ENCODE results near the gene ACTN2.
"Not testable (repeated sequence)": the region's sequence is repeated elsewhere in the genome, so short reads cannot be mapped to it uniquely, and the experiment has no call there.

ACTN2 gene

DNA sequence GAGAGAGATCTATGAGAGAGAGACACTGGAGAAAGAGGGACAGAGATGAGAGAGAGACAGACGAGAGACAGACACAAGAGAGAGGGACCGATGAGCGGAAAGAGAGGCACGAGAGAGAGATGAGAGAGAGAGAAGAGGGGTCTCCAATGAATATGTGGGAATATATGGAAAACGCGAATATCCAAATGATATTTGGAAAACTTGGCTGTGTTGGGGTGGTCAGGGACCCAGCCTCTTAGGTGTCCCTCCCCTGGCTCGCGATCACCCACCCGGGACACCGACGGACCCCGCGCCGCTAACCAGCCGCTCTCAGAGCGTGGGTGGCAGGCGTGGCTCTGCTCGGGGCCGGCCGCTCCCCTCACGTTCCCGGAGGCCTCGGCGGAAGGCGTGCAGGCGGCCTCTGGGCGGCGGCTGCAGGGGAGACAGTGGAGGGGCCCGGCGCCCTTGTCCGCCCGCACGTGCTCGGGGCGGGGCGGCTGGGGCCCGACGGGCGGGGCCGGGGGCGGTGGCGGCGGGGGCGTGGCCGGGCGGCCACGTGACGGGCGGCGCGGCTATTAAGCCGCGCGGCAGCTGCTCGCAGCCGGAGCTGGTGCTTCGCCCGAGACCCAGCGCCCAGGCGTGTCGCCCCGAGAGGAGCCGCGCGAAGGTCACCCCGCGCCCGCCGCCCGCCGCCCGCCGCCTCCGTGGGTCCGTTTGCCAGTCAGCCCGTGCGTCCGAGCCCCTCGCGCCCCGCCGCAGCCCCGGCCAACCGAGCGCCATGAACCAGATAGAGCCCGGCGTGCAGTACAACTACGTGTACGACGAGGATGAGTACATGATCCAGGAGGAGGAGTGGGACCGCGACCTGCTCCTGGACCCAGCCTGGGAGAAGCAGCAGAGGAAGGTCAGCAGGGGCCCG is at the start of gene ACTN2:
Gene ACTN2 (plus strand): TSS at position 583 of the 898 bp plus-strand sequence. CDS start 175 bp downstream, at position 758.
- no peak for DNase-seq

- no peak for DNase-seq
These were observed 47.4 kb upstream of the ACTN2 start for GRCh38 chr1:236638945-236639344.

- DNase-seq: no peak
These were observed 46.6 kb upstream of the ACTN2 start for GRCh38 chr1:236639686-236640085.

DNA sequence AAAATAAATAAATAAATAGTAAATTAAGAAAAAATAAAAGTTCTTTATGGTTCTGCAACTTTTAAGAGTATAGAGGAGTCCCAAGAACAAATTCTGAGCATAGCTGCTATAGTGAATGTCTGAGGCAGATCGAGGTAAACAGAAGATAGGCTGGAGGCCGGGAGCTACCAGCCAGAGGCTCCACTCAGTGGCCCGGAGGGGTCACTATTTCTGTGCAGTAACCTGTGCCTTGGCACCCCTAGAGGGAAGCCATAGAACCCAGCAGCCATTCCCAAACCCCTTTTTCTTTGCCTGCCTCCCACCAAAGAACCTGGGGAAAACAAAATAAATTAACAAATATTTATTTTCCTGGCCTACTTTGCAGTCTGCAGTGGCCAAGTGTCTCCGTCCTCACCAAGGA is 43.5 kb upstream of the ACTN2 start:
- DNase-seq: no peak

- no peak for DNase-seq
These were observed 41.2 kb upstream of the ACTN2 start for GRCh38 chr1:236645016-236645680.

GRCh38 chr1:236654511-236654910 is 31.8 kb upstream of the ACTN2 start:
- DNase-seq: no peak

DNA sequence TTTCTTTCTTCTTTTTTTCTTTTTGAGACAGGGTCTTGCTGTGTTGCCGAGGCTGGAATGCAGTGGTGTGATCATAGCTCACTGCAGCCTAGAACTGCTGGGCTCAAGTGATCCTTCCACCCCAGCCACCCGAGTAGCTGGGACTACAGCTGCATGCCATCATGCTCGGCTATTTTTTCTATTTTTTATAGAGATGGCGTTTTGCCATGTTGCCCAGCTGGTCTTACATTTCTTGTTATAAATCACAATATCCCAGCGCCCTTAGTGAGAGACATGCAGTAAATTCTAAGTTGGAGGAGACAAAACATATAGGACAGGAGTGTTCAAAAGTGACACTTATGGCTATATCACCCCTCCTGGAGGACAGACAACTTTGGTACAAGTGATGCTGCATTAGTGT is 31.3 kb upstream of the ACTN2 start:
- DNase-seq: no peak

- DNase-seq: no peak
These were observed 28.9 kb upstream of the ACTN2 start for GRCh38 chr1:236657398-236657797.

- no peak for DNase-seq
These were observed 26.3 kb upstream of the ACTN2 start for GRCh38 chr1:236659792-236660587.

DNA sequence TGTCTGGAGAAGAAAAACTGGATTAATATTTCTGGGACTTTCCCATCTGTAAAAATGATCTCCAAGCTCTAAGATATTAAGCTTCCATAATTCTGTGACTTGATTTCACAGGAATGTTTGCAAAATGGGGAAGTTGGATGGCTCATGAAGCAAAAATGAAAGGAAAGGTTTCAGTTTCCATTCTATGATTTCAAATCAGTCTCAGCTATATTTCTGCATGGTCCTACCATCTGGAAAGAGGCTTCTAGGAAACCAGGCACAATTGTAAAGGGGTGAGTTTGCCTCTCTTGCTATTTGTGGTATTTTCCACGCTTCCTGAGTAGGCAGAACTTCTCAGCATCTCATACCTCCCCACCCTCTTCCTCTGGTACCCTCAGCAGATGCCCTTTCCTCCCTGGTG is 22.4 kb upstream of the ACTN2 start:
- DNase-seq: no peak

DNA sequence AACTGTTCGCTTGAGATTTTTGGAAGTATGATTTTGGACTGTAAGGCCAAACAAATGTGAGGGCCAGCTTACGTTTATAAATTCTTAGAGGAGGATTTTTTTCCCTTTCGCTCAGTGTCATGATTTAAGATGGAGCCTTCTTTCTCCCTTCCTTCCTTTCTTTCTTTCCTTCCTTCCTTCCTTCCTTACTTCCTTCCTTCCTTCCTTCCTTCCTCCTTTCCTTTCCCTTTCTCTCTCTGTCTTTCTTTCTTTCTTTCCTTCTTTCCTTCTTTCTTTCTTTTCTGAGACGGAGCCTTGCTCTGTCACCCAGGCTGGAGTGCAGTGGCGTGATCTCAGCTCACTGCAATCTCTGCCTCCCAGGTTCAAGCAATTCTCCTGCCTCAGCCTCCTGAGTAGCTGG is 17.4 kb upstream of the ACTN2 start:
- DNase-seq: not testable (repeated sequence)

- DNase-seq: no peak
These were observed 16.2 kb upstream of the ACTN2 start for GRCh38 chr1:236670060-236670459.

- no peak for DNase-seq
These were observed 12.9 kb upstream of the ACTN2 start for GRCh38 chr1:236673289-236673919.

GRCh38 chr1:236677641-236678235 is 8.6 kb upstream of the ACTN2 start:
- DNase-seq: no peak

DNA sequence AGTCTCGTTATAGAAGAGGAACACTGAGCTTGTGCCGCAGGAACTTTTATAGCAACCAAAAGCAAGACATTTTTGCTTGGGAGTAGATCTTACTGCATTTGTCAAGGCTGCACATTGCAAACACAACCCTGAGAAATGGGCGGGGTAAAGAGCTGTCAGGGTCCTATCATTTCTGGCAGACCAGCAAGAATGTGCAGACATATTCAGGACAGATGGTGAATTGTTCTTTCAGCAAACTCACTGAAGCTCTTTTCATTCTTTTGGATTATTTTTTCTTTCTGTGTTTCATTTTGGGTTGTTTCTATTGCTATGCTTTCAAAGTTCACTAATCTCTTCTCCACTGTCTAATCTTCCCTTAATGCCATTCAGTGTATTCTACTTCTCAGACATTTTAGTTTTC is 5.1 kb upstream of the ACTN2 start:
- DNase-seq: no peak

GRCh38 chr1:236685205-236685916 is 938 bp upstream of the ACTN2 start:
- peak; percentile 38 for DNase-seq

GRCh38 chr1:236686815-236687160 is 489 bp downstream of the ACTN2 start:
- DNase-seq: no peak

DNA sequence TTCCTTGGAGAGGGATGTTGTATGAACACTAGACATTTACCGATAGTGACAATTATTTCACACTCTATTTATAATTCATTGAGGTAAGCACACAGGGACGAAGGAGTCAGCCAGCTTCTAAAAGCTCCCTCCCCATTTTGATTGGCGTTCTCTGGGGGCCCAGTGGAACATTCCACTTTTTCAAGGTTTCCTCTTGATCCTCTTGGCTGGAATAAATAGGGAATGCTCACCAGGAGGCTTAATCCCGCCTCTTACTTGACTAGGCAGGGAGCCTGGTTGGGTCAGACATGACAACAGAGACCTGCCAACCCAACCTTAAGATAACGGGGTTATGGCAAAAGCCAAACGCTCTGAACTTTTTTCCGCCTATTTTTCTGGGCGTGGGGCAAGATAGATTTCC is 974 bp downstream of the ACTN2 start:
- DNase-seq: no peak

DNA sequence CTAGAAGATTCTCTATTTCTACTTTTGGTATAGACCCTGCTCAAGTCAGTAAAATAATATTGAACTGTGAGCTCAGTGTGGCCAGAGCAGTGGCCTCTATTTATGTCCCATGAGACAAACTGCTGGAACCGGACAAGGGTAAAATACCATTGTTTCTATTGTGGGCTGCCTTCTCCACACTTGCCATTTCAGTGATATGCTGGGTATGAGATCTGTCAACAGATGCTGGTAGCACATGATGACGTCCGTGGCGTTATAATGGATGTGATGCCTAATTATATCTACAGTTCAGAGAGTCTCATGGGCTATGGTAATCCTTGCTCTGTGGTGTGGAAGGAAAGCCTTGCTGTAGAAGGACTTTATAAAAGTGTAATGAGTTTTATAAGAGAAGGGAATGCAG is 2.4 kb downstream of the ACTN2 start:
- DNase-seq: no peak

DNA sequence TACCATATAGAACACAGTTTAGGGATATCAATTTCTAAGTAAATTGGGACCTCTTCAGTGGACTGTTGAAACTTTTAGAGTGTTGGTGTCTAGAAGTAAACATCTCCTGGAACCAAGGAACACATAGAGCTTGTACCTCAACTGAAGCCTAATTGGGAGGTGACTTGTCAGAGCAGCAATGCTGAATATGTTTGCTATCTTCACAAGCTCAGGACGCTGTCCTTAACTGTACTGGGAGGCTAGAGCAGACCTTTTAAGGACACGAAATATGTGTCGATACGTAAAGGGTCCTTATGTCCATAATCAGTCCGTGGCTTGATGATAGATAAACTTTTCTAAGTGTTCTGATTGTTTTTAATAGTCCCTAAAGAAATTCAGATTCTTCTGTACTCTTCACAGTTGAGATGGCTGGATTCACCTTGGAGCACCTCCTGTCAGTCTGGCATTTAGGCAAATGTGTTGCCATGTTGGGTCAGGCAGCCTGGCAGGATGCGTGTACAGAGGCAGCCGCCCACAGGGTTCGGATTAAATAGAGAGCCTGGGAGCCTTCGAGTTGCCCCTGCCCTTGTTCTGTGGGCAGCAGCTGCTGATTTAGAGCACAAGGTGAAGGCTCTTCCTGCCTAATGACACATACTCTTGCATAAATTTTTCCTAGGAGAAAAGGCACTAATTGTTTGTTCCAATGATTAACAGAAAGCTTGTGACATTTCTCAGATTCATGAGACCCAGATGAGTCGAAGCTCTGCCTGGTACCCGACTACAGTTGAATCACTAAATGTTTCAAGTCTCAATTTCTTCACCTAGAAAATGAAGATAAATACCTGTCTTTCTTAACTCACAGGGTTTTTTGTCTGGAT is 3.6 kb downstream of the ACTN2 start:
- no peak for DNase-seq

- DNase-seq: no peak
These were observed 5.0 kb downstream of the ACTN2 start for GRCh38 chr1:236691348-236691747.

Measured in NCI-H2081 treated with DMSO at 0.1 percent for 48 hours (cell line).